ENCODE measurements around the gene TXNDC17.

GRCh38 chr17:6605142-6605541 lies 35.7 kb upstream of the TXNDC17 start:
- no peak for TF ChIP-seq GATA3 (IDR thresholded peaks at IDR 0.05; ENCODE audit: low read depth, low read length)
- TF ChIP-seq GATA2 (IDR thresholded peaks at IDR 0.05; ENCODE audit: low read depth, low read length) = no peak
